H9 (cell line): ENCODE measurements around the gene FABP7. TPM values are rescaled to one million over a fixed set of nuclear protein-coding genes. Genes with fewer than 3 reads are reported as not detected.

Experiments
- DNase-seq: peaks from one replicate; pipeline ENCODE4 v3.0.0-alpha.2; 2017
- H2AFZ ChIP-seq: one replicate; pipeline ENCODE4 v1.6.1; 2013; ENCODE audit warnings: mild to moderate bottlenecking, low read length, control low read depth, moderate library complexity
- H2AK5ac ChIP-seq: 2 replicates; pipeline ENCODE4 v1.6.1; 2013; ENCODE audit warnings: low read length, control low read depth, mixed read lengths; ENCODE audit not compliant: insufficient read length
- H2BK120ac ChIP-seq: one replicate; pipeline ENCODE4 v1.6.1; 2013; ENCODE audit warnings: low read depth, mild to moderate bottlenecking, low read length, control low read depth, inconsistent platforms; ENCODE audit not compliant: poor library complexity, severe bottlenecking
- H2BK12ac ChIP-seq: 2 replicates; pipeline ENCODE4 v1.6.1; 2013; ENCODE audit warnings: low read length, control low read depth, mixed read lengths, low read depth; ENCODE audit not compliant: insufficient read length
- H2BK15ac ChIP-seq: 2 replicates; pipeline ENCODE4 v1.6.1; 2013; ENCODE audit warnings: low read depth, low read length, control low read depth
- H2BK20ac ChIP-seq: one replicate; pipeline ENCODE4 v1.6.1; 2013; ENCODE audit warnings: low read depth, mild to moderate bottlenecking, low read length, control low read depth, inconsistent platforms; ENCODE audit not compliant: poor library complexity, severe bottlenecking
- H2BK5ac ChIP-seq: 2 replicates; pipeline ENCODE4 v1.6.1; 2013; ENCODE audit warnings: low read length, control low read depth, mixed read lengths; ENCODE audit not compliant: insufficient read length
- H3K14ac ChIP-seq: 2 replicates; pipeline ENCODE4 v1.6.1; 2013; ENCODE audit warnings: low read length, control low read depth; ENCODE audit not compliant: insufficient read depth
- H3K18ac ChIP-seq: 2 replicates; pipeline ENCODE4 v1.6.1; 2013; ENCODE audit warnings: low read depth, mild to moderate bottlenecking, mixed read lengths, low read length, control low read depth; ENCODE audit not compliant: insufficient read length
- H3K23ac ChIP-seq: 2 replicates; pipeline ENCODE4 v1.6.1; 2013; ENCODE audit warnings: low read length, control low read depth, mixed read lengths, low read depth; ENCODE audit not compliant: insufficient read length
- H3K23me2 ChIP-seq: 2 replicates; pipeline ENCODE4 v1.6.1; 2013; ENCODE audit warnings: low read depth, mild to moderate bottlenecking, mixed read lengths, low read length, control low read depth; ENCODE audit not compliant: insufficient read length, poor library complexity, severe bottlenecking
- H3K27ac ChIP-seq: 2 replicates; pipeline ENCODE4 v1.5.1; 2013; ENCODE audit warnings: low read length, control low read depth, mixed read lengths, low read depth; ENCODE audit not compliant: insufficient read length
- H3K27me3 ChIP-seq: 2 replicates; pipeline ENCODE4 v1.6.1; 2013; ENCODE audit warnings: low read length, control low read depth, inconsistent platforms; ENCODE audit not compliant: insufficient read depth
- H3K4ac ChIP-seq: 2 replicates; pipeline ENCODE4 v1.6.1; 2013; ENCODE audit warnings: low read depth, mild to moderate bottlenecking, control low read depth, inconsistent platforms, low read length, moderate library complexity
- H3K4me1 ChIP-seq: 2 replicates; pipeline ENCODE4 v1.6.1; 2013; ENCODE audit warnings: low read length, control low read depth, inconsistent platforms; ENCODE audit not compliant: insufficient read depth
- H3K4me2 ChIP-seq: 2 replicates; pipeline ENCODE4 v1.6.1; 2013; ENCODE audit warnings: low read length, control low read depth, mixed read lengths; ENCODE audit not compliant: insufficient read length, insufficient read depth
- H3K56ac ChIP-seq: 2 replicates; pipeline ENCODE4 v1.6.1; 2013; ENCODE audit warnings: low read depth, mild to moderate bottlenecking, mixed read lengths, low read length, control low read depth; ENCODE audit not compliant: insufficient read length
- H3K79me1 ChIP-seq: 2 replicates; pipeline ENCODE4 v1.6.1; 2013; ENCODE audit warnings: low read depth, mild to moderate bottlenecking, moderate library complexity, low read length, control low read depth, inconsistent platforms; ENCODE audit not compliant: insufficient read depth, poor library complexity, severe bottlenecking
- H3K79me2 ChIP-seq: 2 replicates; pipeline ENCODE4 v1.6.1; 2013; ENCODE audit warnings: low read length, control low read depth, inconsistent platforms; ENCODE audit not compliant: insufficient read depth
- H3K9ac ChIP-seq: 2 replicates; pipeline ENCODE4 v1.6.1; 2013; ENCODE audit warnings: low read length, control low read depth, mixed read lengths; ENCODE audit not compliant: insufficient read length; ENCODE audit errors: extremely low read depth
- H3K9me3 ChIP-seq: one replicate; pipeline ENCODE4 v1.6.1; 2013; ENCODE audit warnings: low read depth, low read length, inconsistent platforms; ENCODE audit not compliant: control insufficient read depth
- H3T11ph ChIP-seq: one replicate; pipeline ENCODE4 v1.6.1; 2013; ENCODE audit warnings: mild to moderate bottlenecking, low read length, control low read depth, inconsistent platforms
- H4K20me1 ChIP-seq: one replicate; pipeline ENCODE4 v1.6.1; 2013; ENCODE audit not compliant: control insufficient read depth, insufficient read length, insufficient read depth
- H4K5ac ChIP-seq: 2 replicates; pipeline ENCODE4 v1.6.1; 2013; ENCODE audit warnings: low read depth, mild to moderate bottlenecking, mixed read lengths, low read length, control low read depth; ENCODE audit not compliant: insufficient read length
- H4K8ac ChIP-seq: replicated peaks from 2 replicates; pipeline ENCODE4 v1.6.1; 2013; ENCODE audit warnings: low read length, control low read depth, mixed read lengths, low read depth; ENCODE audit not compliant: insufficient read length
- H4K91ac ChIP-seq: 2 replicates; pipeline ENCODE4 v1.6.1; 2013; ENCODE audit warnings: low read depth, mild to moderate bottlenecking, moderate library complexity, mixed read lengths, low read length, control low read depth; ENCODE audit not compliant: insufficient read length
- H3K27ac Mint-ChIP-seq, 3 experiments: 2 replicates in 2 of 3; 3 replicates in 1 of 3; pipeline ENCODE4 v1.8.0; 2020 to 2021; ENCODE audit warnings: mixed read lengths in 3 of 3, mild to moderate bottlenecking in 1 of 3, moderate library complexity in 1 of 3
- H3K27me3 Mint-ChIP-seq: 2 replicates; pipeline ENCODE4 v1.8.0; 2021; ENCODE audit warnings: low read depth, mild to moderate bottlenecking, moderate library complexity, mixed read lengths
- H3K36me3 Mint-ChIP-seq, 3 experiments: 2 replicates in 2 of 3; 3 replicates in 1 of 3; pipeline ENCODE4 v1.8.0; 2020 to 2021; ENCODE audit warnings: low read depth in 3 of 3, mixed read lengths in 3 of 3; ENCODE audit not compliant: insufficient read depth in 1 of 3
- H3K4me1 Mint-ChIP-seq, 2 experiments: 2 replicates each; pipeline ENCODE4 v1.8.0; 2020; ENCODE audit warnings: mixed read lengths in 2 of 2
- H3K4me3 Mint-ChIP-seq, 2 experiments: 2 replicates in 1 of 2; 3 replicates in 1 of 2; pipeline ENCODE4 v1.8.0; 2020 to 2021; ENCODE audit warnings: mild to moderate bottlenecking in 2 of 2, mixed read lengths in 2 of 2, moderate library complexity in 1 of 2
- H3K9me3 Mint-ChIP-seq, 2 experiments: 2 replicates in 1 of 2; 3 replicates in 1 of 2; pipeline ENCODE4 v1.8.0; 2020; ENCODE audit warnings: mild to moderate bottlenecking in 2 of 2, mixed read lengths in 2 of 2, moderate library complexity in 1 of 2
- CTCF ChIP-seq: fragments of 200-600 bp; sonication (generic); conservative IDR thresholded peaks from 3 replicates; pipeline ENCODE4 v1.8.0; 2021; ENCODE audit warnings: antibody characterized with exemption, mild to moderate bottlenecking
- WGBS: extraction: QIAGEN DNeasy Blood & Tissue Kit; methylation state at CpG from one replicate; pipeline ENCODE4 v1.1.7; 2013; ENCODE audit warnings: missing lambda C conversion rate, low lambda C conversion rate, mixed read lengths; ENCODE audit not compliant: insufficient read length; ENCODE audit errors: extremely low coverage; 5-methylcytosine and 5-hydroxymethylcytosine counted together
- total RNA-seq: library from RNA; stranded (reverse); gene quantifications from 2 replicates; pipeline ENCODE4 v1.2.1, GENCODE V29; 2021

FABP7 gene
- total RNA-seq, 1 experiment from 2014 or later, result 3.9 TPM

- WGBS, result no CpG with 5 or more reads among the region's 2 CpGs
Observed at GRCh38 chr6:122740936-122741335, 38.6 kb upstream of the FABP7 start.

More at GRCh38 chr6:122740936-122741335, 38.6 kb upstream of the FABP7 start:
- Mint-ChIP-seq H3K36me3 (no peaks in the 10 kb centered on the region; a peak in 2 of 7 replicates), H3K27ac (no peak overlapping the region; a peak in 1 of 7 replicates), H3K9me3 (peaks cover 4% of the 10 kb centered on the region in 2 experiments), H3K27me3 (peaks cover 1% of the 10 kb centered on the region; the same call in 1 of the 2 replicates), H3K4me3 (no peak overlapping the region), H3K4me1 (peaks cover 6 to 10% of the 10 kb centered on the region in 2 experiments)
- Histone ChIP-seq H2BK20ac (no peak overlapping the region), H4K91ac (no peak overlapping the region), H3K79me1 (no peaks in the 10 kb centered on the region), H4K8ac (no peak overlapping the region), H3K18ac (no peak overlapping the region), H2BK15ac (no peak overlapping the region), H3K79me2 (no peaks in the 10 kb centered on the region), H2AFZ (no peak overlapping the region), H4K20me1 (no peaks in the 10 kb centered on the region), H3K14ac (no peak overlapping the region), H3K9me3 (no peaks in the 10 kb centered on the region), H3K4me1 (no peaks in the 10 kb centered on the region), H3K9ac (no peak overlapping the region), H3K27ac (no peak overlapping the region), H2BK12ac (no peak overlapping the region), H2AK5ac (no peak overlapping the region), H3K56ac (no peak overlapping the region), H2BK5ac (no peak overlapping the region), H3K4ac (no peak overlapping the region), H3K27me3 (no peaks in the 10 kb centered on the region), H3T11ph (no peak overlapping the region), H4K5ac (no peak overlapping the region), H3K23me2 (no peaks in the 10 kb centered on the region), H3K4me2 (no peak overlapping the region), H3K23ac (no peak overlapping the region), H2BK120ac (no peak overlapping the region)
- TF ChIP-seq CTCF, result no peak
- no peak for DNase-seq
